CD4-positive, alpha-beta T cell (primary cell): Measurements from ENCODE around the gene SYNRG. TPM values are rescaled to one million over a fixed set of nuclear protein-coding genes. Genes with fewer than 3 reads are reported as not detected.

ENCODE experiments used
- ATAC-seq: fragments of 200-7000 bp; cut with Tn5 transposase; one replicate; pipeline ENCODE4 v1.10.0; 2022; ENCODE audit warnings: mild to moderate bottlenecking; ENCODE audit not compliant: poor library complexity
- CTCF ChIA-PET: fragments of 350-600 bp; sonication (Branson Sonifier 250); formaldehyde crosslinking; loops from one replicate; lab custom pipeline; 2021; ENCODE audit warnings: antibody characterized with exemption, inconsistent platforms; lab: Charles Lee
- POLR2A ChIA-PET: fragments of 350-600 bp; sonication (Branson Sonifier 250); formaldehyde crosslinking; loops from one replicate; lab custom pipeline; 2021; ENCODE audit warnings: antibody characterized with exemption, inconsistent platforms; lab: Charles Lee
- DNase-seq, 14 experiments: peaks; one replicate each; pipeline ENCODE4 v3.0.0-alpha.2; 2013 to 2020; ENCODE audit warnings: mixed read lengths in 2 of 14
- H3K27ac ChIP-seq, 2 donors: one replicate each; pipeline versions ENCODE4 v1.5.1 to v1.7.0; 2013; ENCODE audit warnings: low read length in 2 of 2, low read depth in 1 of 2, mild to moderate bottlenecking in 1 of 2
- H3K27me3 ChIP-seq, 2 experiments: 1 replicate in 1 of 2; 2 replicates in 1 of 2; pipeline versions ENCODE4 v1.6.1 to v1.7.0; 2013; ENCODE audit warnings: low read length in 2 of 2, control low read depth in 1 of 2, mild to moderate bottlenecking in 1 of 2, moderate library complexity in 1 of 2; ENCODE audit not compliant: insufficient read depth in 2 of 2, control insufficient read depth in 1 of 2
- H3K36me3 ChIP-seq: one replicate; pipeline ENCODE4 v1.6.1; 2013; ENCODE audit warnings: low read length, control low read depth; ENCODE audit not compliant: insufficient read depth
- H3K4me1 ChIP-seq: one replicate; pipeline ENCODE4 v1.6.1; 2013; ENCODE audit warnings: low read length, control low read depth; ENCODE audit not compliant: insufficient read depth
- H3K4me3 ChIP-seq: one replicate; pipeline ENCODE4 v1.5.1; 2013; ENCODE audit warnings: mild to moderate bottlenecking, low read length, moderate library complexity
- H3K9me3 ChIP-seq, 2 experiments: 1 replicate in 1 of 2; 2 replicates in 1 of 2; pipeline versions ENCODE4 v1.6.1 to v1.7.0; 2013; ENCODE audit warnings: low read length in 2 of 2, mild to moderate bottlenecking in 2 of 2, control low read depth in 1 of 2, moderate library complexity in 1 of 2; ENCODE audit not compliant: control insufficient read depth in 1 of 2, insufficient read depth in 1 of 2
- H3K27ac Mint-ChIP-seq: one replicate; pipeline ENCODE4 v1.8.0; 2020; ENCODE audit warnings: mixed read lengths
- H3K27me3 Mint-ChIP-seq: one replicate; pipeline ENCODE4 v1.8.0; 2021; ENCODE audit warnings: mixed read lengths
- H3K36me3 Mint-ChIP-seq: one replicate; pipeline ENCODE4 v1.8.0; 2021; ENCODE audit warnings: low read depth, mixed read lengths
- H3K4me1 Mint-ChIP-seq: one replicate; pipeline ENCODE4 v1.8.0; 2021; ENCODE audit warnings: low read depth, mixed read lengths
- H3K4me3 Mint-ChIP-seq: one replicate; pipeline ENCODE4 v1.8.0; 2020; ENCODE audit warnings: mild to moderate bottlenecking, mixed read lengths
- H3K9me3 Mint-ChIP-seq: one replicate; pipeline ENCODE4 v1.8.0; 2020; ENCODE audit warnings: mixed read lengths
- CTCF ChIP-seq: fragments of 200-600 bp; IDR thresholded peaks from one replicate; pipeline ENCODE4 v1.8.0; 2022; ENCODE audit warnings: antibody characterized with exemption, mild to moderate bottlenecking
- intact Hi-C, 2 experiments: fragments of 100-400 bp; cut with DNase I in 1 of 2; cut with micrococcal nuclease in 1 of 2; formaldehyde crosslinking; loops; one replicate each; pipeline versions ENCODE4 v1.15.1 to v1.9.0; 2023 to 2025; cut with DNase I, micrococcal nuclease
- microRNA-seq: library from miRNA; unstranded; fragments of <30 nt; microRNA quantifications from one replicate; pipeline ENCODE4 v1.2.0, GENCODE V29; 2021; ENCODE audit warnings: borderline microRNAs expressed, borderline replicate concordance
- total RNA-seq, 174 experiments: library from RNA in 2 of 174; stranded (reverse) in 2 of 174; gene quantifications; one replicate each; pipeline ENCODE4 v1.2.3 and lab custom pipeline; 2021 to 2026

Gene SYNRG
- total RNA-seq, 2 experiments from 2014 or later: 40.0 to 45.8 TPM

GRCh38 chr17:37470181-37470580 lies 139.0 kb downstream of the SYNRG start:
- Histone ChIP-seq H3K4me1 (peaks cover 2% of the 10 kb centered on the region), H3K27ac (no peak overlapping the region), H3K27me3 (no peaks in the 10 kb centered on the region), H3K36me3 (peaks cover 59% of the 10 kb centered on the region), H3K9me3 (no peaks in the 10 kb centered on the region), H3K4me3 (no peak overlapping the region)
- H3K27ac Mint-ChIP-seq: no peak overlapping the region
- intact Hi-C loops: no loop called here
- DNase-seq (no peak), ATAC-seq (no peak)
- no peaks in the 10 kb centered on the region for H3K9me3 Mint-ChIP-seq
- H3K4me3 Mint-ChIP-seq: no peak overlapping the region
- CTCF ChIA-PET: interaction anchor here (0.6 kb wide), 1 partner anchor 122 kb away, joined by 3 read pairs; no protein-coding TSS in a partner anchor
- H3K4me1 Mint-ChIP-seq: peaks cover 5% of the 10 kb centered on the region
- POLR2A ChIA-PET: no interaction called here
- TF ChIP-seq CTCF: no peak
- H3K36me3 Mint-ChIP-seq: peaks cover 78% of the 10 kb centered on the region
- no peaks in the 10 kb centered on the region for H3K27me3 Mint-ChIP-seq

GRCh38 chr17:37466471-37466870 lies 142.7 kb downstream of the SYNRG start:
- H3K4me1 ChIP-seq: peaks cover 2% of the 10 kb centered on the region
- ATAC-seq: no peak
- H3K27me3 ChIP-seq: no peaks in the 10 kb centered on the region
- peaks cover 49% of the 10 kb centered on the region for H3K36me3 ChIP-seq
- no peak overlapping the region for H3K4me3 ChIP-seq
- H3K36me3 Mint-ChIP-seq: peaks cover 63% of the 10 kb centered on the region
- no peak for TF ChIP-seq CTCF
- H3K27ac ChIP-seq: no peak overlapping the region
- no peak overlapping the region for H3K27ac Mint-ChIP-seq
- H3K4me3 Mint-ChIP-seq: no peak overlapping the region
- ChIA-PET POLR2A (no interaction called here), CTCF (no interaction called here)
- no peaks in the 10 kb centered on the region for H3K27me3 Mint-ChIP-seq
- H3K9me3 Mint-ChIP-seq: no peaks in the 10 kb centered on the region
- no peak for DNase-seq
- H3K4me1 Mint-ChIP-seq: peaks cover 5% of the 10 kb centered on the region
- intact Hi-C loops: no loop called here
- no peaks in the 10 kb centered on the region for H3K9me3 ChIP-seq

GRCh38 chr17:37465069-37465616 lies 144.1 kb downstream of the SYNRG start:
- no peak overlapping the region for H3K27ac ChIP-seq
- no peaks in the 10 kb centered on the region for H3K9me3 ChIP-seq
- no peak for ATAC-seq
- no peak overlapping the region for H3K4me3 ChIP-seq
- Mint-ChIP-seq H3K36me3 (peaks cover 58% of the 10 kb centered on the region), H3K9me3 (no peaks in the 10 kb centered on the region), H3K27ac (no peak overlapping the region), H3K27me3 (no peaks in the 10 kb centered on the region), H3K4me3 (no peak overlapping the region), H3K4me1 (peaks cover 5% of the 10 kb centered on the region)
- peaks cover 2% of the 10 kb centered on the region for H3K4me1 ChIP-seq
- DNase-seq: no peak
- CTCF ChIA-PET: no interaction called here
- intact Hi-C loops: no loop called here
- no peak for TF ChIP-seq CTCF
- POLR2A ChIA-PET: no interaction called here
- H3K27me3 ChIP-seq: no peaks in the 10 kb centered on the region
- peaks cover 46% of the 10 kb centered on the region for H3K36me3 ChIP-seq

Small RNAs within 50 kb of the gene (microRNA-seq; reads per million reads assigned to microRNA genes)
- not detected for gene MIR378J

Other genes starting within 250 kb of the SYNRG start
- not detected for gene C17orf78, start 233.4 kb downstream of the SYNRG start, total RNA-seq
- gene ACACA, start 202.6 kb downstream of the SYNRG start, total RNA-seq: 10 to 100 TPM; 26.0 to 28.9 TPM
- gene TADA2A, start 202.5 kb downstream of the SYNRG start, total RNA-seq: 1 to 10 TPM; 6.7 to 8.0 TPM
- gene DUSP14, start 119.5 kb downstream of the SYNRG start, total RNA-seq: 1 to 10 TPM; 4.4 to 4.9 TPM
- 10 to 100 TPM; 27.4 to 30.1 TPM for gene DDX52, start 34.0 kb upstream of the SYNRG start, total RNA-seq
- not detected for gene HNF1B, start 135.6 kb upstream of the SYNRG start, total RNA-seq